Medulla oblongata (tissue), 1 donor: ENCODE data around the gene PLAGL2.

Experiments used
- DNase-seq: peaks from one replicate; pipeline ENCODE4 v3.0.0-alpha.2; 2015; ENCODE audit errors: extremely low spot score

PLAGL2 gene

DNA sequence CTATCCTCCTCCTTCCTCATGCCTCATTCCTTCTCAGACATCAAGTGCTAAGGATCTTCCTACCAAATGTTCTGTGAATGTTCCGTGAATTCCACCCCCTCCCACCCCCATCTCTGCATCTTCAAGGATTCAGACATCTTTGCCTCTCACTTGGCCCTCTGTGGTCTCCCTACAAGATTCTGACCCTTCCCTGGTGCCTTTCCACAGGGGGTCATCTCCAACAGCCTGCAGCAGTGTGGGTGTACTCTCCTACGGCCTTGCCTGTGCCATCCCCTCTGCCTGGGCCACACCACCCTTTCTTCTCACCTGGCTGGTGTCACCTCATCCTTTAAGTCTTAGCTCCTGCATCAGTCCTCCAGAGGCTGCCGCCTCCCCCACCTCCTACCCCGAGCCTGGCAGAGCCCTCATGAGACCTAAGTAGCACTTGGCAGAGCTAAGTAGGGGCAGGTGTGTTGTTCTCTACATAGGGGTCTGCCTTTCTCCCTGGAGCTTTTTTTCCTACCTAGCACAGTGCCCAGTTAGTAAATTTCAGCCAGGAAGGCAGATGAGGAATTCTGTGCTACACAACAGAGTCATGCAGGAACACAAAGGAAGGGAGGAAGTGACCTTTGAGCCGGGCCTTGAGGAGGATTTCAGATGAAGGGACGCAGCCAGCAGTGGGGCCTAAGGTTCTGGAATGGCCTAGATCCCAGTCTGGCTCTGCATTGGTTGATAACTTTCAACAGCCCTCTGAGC lies 55.0 kb downstream of the PLAGL2 start:
- DNase-seq = no peak

DNA sequence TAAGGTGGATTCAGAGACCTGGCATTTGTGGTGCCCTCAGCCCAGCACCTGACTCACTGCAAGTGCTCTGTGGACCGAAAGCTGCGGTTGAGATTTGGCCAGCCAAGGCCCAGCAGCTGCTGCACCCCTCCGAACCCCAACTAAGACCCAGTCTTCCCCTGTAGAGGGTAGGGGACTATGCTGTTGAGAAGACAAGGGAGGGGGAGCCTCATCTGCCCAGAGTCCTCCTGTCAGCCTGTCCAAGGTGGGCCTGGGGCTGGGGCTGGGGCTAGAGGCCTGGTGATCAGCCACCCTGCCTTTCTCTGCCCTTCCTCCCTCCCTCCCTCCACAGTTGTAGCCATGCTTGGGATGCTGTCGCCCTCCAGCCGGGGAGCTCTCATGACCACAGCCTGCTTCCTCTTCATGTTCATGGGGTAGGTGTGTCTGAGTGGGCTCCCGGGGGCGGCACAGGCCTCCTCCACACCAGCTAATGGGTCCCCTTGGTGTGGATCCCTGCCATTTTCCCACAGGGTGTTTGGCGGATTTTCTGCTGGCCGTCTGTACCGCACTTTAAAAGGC lies 57.2 kb downstream of the PLAGL2 start:
- no peak for DNase-seq

DNA sequence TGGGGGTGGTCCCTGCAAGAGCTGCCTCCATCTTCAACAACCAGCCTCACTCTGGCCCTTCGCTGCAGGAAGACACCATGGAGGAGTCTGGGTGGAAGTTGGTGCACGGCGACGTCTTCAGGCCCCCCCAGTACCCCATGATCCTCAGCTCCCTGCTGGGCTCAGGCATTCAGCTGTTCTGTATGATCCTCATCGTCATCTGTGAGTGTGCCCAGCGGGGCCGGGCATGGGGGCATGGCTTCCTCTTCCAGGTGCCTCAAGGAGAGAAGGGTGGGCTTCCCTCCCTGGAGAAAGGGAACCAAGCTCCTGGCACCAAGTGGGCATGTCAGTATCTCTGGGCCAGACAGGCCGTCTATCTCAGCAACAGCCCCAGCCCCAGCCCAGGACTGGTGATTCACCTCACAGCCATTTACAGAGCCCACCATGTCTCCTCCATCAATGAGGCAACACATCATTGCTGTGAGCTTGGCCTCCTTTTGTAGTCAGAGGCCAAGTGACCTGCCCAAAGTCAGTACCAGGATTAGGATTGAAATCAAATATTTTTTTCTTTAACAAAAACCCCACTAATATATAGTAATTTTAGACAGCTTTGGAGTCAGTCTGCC lies 57.9 kb downstream of the PLAGL2 start:
- DNase-seq = no peak

DNA sequence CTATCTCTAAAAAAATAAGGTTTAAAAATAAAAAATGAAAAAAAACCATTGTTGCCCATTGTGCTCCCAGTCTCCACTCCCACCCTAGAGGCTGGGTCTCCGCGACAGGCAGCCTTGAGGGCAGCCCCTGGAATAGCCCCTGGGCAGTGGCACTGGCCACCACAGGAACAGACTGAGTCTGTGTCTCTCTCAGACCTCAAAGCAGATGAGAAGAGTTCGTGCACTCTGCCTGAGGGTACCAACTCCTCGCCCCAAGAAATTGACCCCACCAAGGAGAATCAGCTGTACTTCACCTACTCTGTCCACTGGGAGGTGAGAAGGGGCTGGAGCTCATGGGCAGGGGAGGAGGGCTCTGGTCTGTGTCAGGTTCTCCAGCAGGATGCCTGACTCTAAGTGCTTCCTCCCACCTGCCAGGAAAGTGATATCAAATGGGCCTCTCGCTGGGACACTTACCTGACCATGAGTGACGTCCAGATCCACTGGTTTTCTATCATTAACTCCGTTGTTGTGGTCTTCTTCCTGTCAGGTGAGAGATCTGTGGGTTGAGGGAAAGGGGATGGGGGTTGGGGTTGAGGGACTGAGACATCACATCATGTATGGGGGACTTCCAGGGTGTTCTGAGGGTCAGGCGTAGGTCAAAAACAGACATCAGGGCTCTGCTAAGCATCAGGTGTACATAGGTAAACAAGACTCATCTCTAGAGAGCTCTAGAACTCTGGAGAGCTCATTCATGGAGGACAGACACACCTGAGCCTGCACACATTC lies 62.5 kb downstream of the PLAGL2 start:
- no peak for DNase-seq

DNA sequence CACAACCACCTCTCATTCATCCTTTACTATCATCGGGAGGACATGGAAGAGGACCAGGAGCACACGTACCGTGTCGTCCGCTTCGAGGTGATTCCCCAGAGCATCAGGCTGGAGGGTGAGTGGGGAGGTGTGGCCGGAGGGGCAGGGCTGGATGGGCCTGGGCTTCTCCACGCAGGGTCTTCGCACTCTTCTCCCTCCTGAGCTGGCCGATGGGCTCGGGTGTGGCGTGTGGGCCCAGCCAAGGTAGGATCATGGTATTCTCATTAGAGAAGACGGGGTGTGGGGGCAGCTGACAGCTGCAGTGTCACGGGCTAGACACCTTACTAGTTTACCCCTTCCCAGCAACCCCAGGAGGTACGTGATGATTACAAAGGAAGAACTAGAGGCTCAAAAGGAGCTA lies 64.6 kb downstream of the PLAGL2 start:
- no peak for DNase-seq
